Measurements from ENCODE around the gene TNS3.

DNA sequence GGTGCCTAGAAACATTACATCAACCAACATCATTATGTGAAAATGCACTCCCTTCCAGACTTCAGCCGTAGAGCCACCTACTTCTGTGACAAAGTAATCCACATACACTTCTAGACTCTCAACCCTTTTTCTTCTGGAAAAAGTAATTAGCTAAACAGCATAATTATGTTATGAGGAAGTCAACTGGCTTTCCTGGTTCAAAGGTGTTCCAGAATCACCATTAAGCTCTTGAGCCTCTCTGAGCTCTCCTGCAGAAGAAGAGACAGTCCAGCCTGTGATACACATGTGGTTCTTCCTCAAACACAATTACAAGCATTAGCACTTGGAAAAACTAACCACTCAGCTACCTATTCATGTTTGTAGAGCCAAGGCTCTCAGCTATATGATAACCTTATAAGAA lies 52.5 kb downstream of the TNS3 start:
- TF ChIP-seq, protein P1, sequence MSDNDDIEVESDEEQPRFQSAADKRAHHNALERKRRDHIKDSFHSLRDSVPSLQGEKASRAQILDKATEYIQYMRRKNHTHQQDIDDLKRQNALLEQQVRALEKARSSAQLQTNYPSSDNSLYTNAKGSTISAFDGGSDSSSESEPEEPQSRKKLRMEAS (IDR thresholded peaks at IDR 0.05; ENCODE audit: insufficient read depth, insufficient read length), result no peak
- no peak for TF ChIP-seq CTCF (IDR thresholded peaks at IDR 0.05; ENCODE audit: extremely low read depth in 1 of 2, insufficient read depth in 1 of 2, low read depth in 1 of 2, low read length in 2 of 2)
- TF ChIP-seq JUN (IDR thresholded peaks at IDR 0.05; ENCODE audit: borderline replicate concordance, insufficient read depth, insufficient read length, low read depth), result no peak
- no peak for TF ChIP-seq POLR2AphosphoS5 (IDR thresholded peaks at IDR 0.05; ENCODE audit: insufficient read depth, low read depth, low read length)
- TF ChIP-seq POLR2A (IDR thresholded peaks at IDR 0.05; ENCODE audit: low read depth, low read length), result no peak

Data from endothelial cell of umbilical vein (primary cell).